Measurements from ENCODE around the gene MRPS6. TPM values are rescaled to one million over a fixed set of nuclear protein-coding genes. Genes with fewer than 3 reads are reported as not detected.

Gene MRPS6
- total RNA-seq (2021; ENCODE audit: unreplicated experiment) (55.1 TPM), Bru-seq, nascent RNA (percentile 87 among the genes with signal in this experiment), BruChase-seq, experiment 1, labeled RNA remaining after a 6-hour chase (percentile 98 among the genes with signal in this experiment), BruChase-seq, experiment 2, labeled RNA remaining after a 2-hour chase (percentile 98 among the genes with signal in this experiment)
- 28.6 and 42.9 TPM in 2 replicates for polyA plus RNA-seq (2012)
- long read RNA-seq, transcript MRPS6-201 (3 exons, 990 nt), result major isoform, 67 of 128 reads
- long read RNA-seq, partial matches to known transcripts, result 7 of 128 reads
- long read RNA-seq, other reads (novel, unspliced or antisense), result 53 of 128 reads

DNA sequence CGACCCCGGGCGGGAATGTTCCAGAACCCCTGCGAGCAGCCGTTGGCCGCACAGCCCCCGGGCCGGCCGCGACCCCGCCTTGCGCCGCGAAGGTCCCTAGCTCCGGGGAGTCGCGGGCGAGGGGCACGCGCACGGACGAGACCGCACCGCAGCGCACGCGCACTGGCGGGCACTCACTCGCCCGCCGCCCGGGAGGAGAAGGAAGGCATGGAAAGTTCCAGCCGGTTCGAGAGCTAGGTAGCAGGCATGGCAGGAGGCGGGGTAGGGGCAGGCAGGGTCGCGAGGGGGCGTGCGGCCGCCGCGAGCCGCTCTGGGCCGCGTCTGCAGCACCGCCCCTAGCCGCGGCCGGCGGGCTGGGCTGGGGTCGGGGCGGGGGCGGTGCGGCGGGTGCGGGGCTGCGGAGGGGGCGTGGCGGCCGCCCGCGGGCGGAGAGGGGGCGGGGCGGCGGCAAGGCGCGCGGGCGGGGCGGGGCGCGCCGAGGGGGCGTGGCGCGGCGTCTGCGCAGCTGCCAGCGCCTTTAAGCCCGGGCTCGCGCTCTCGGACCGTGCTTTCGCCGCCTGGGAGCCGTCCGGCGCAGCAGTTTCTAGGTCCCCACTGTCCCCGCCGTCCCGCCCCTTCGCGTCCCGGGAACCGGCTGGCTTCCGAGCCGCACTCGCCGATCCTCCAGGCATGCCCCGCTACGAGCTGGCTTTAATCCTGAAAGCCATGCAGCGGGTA lies at the start of gene MRPS6, which contains the start of gene SLC5A3:
Gene MRPS6 (plus strand): TSS at position 547 of the 717 bp plus-strand sequence. CDS start 123 bp downstream, at position 670.
Gene SLC5A3 (plus strand): TSS at position 547 of the 717 bp plus-strand sequence. CDS start 21,621 bp downstream, outside the sequence.
- ChIA-PET RAD21 (ENCODE audit: low non-redundant PET in 1 of 2, low total read pairs in 2 of 2, uncharacterized antibody in 2 of 2, unreplicated experiment in 2 of 2) (interaction anchor here in 1 of 2 experiments (1.0 kb wide), 1 partner anchor 149 kb away, joined by 5 read pairs; no protein-coding TSS in a partner anchor), CTCF (no interaction called here), POLR2A (interaction anchor here (1.4 kb wide), 1 partner anchor 18 kb away, joined by 3 read pairs; no protein-coding TSS in a partner anchor)
- ATAC-seq (peak; percentile 94), DNase-seq (ENCODE audit: low read depth, low spot score) (peak; percentile 54)
- TF ChIP-seq POLR2AphosphoS5 (IDR thresholded peaks at IDR 0.05; ENCODE audit: low read depth, low read length) (peak; percentile 93), JUND (IDR thresholded peaks at IDR 0.05) (no peak), POLR2A (IDR thresholded peaks at IDR 0.05; ENCODE audit: borderline replicate concordance, extremely low read depth, insufficient read depth, insufficient read length) (peak; percentile 93), CEBPB (IDR thresholded peaks at IDR 0.05; ENCODE audit: low read depth) (no peak), SIN3A (IDR thresholded peaks at IDR 0.05; ENCODE audit: low read depth) (peak; percentile 77; the same call in 1 of the 2 replicates), MAX (IDR thresholded peaks at IDR 0.05) (peak; percentile 33; the same call in 1 of the 2 replicates)
- Histone ChIP-seq H3K79me2 (ENCODE audit: insufficient read depth, low read length) (peaks cover 39% of the 10 kb centered on the region), H4K20me1 (ENCODE audit: insufficient read depth) (no peaks in the 10 kb centered on the region), H3K4me1 (ENCODE audit: control insufficient read depth in 1 of 2, insufficient read depth in 2 of 2, low read length in 2 of 2) (peaks cover 10 to 14% of the 10 kb centered on the region in 2 experiments), H3K9me3 (ENCODE audit: control insufficient read depth in 1 of 2, insufficient read depth in 1 of 2, low read depth in 1 of 2, low read length in 2 of 2) (no peaks in the 10 kb centered on the region), H3K4me2 (ENCODE audit: low read length) (peak within 1 kb of the TSS; percentile 73), H3K9me2 (ENCODE audit: insufficient read depth) (no peaks in the 10 kb centered on the region), H3K27me3 (ENCODE audit: insufficient read depth, low read length) (no peaks in the 10 kb centered on the region), H3K27ac (ENCODE audit: low read depth, low read length) (peak within 1 kb of the TSS; percentile 86), H2AFZ (ENCODE audit: low read depth, low read length, poor library complexity, severe bottlenecking) (no peak within 1 kb of the TSS), H3K9ac (ENCODE audit: low read length) (peak within 1 kb of the TSS; percentile 75), H3K36me3 (ENCODE audit: control insufficient read depth in 1 of 2, insufficient read depth in 2 of 2, low read length in 2 of 2) (0 out of 4 replicates have a peak, but pooled peaks cover 0 to 5% of the 10 kb centered on the region in 2 experiments), H3K4me3 (replicated peaks in 1 of 2; ENCODE audit: low read depth in 1 of 2, low read length in 2 of 2) (peak within 1 kb of the TSS; percentile 67 to 69)
- intact Hi-C loops (cut with micrococcal nuclease), result loop anchor here (10.0 kb wide), 1 partner anchor 128 kb away; no protein-coding TSS in a partner anchor
- BruUV-seq (replicated peaks), result no TSS peak
